DND-41 (cell line): ENCODE data around the gene RASGRF1.

Source experiments
- ATAC-seq: fragments of 200-7000 bp; cut with Tn5 transposase; 3 replicates; pipeline ENCODE4 v1.9.1; 2021; ENCODE audit warnings: low read depth; ENCODE audit not compliant: insufficient read depth
- DNase-seq: peaks from one replicate; pipeline ENCODE4 v3.0.0-alpha.2; 2020
- H2AFZ ChIP-seq: 2 replicates; pipeline ENCODE4 v1.6.0; 2012; ENCODE audit warnings: low read depth, low read length
- H3K27ac ChIP-seq: 2 replicates; pipeline ENCODE4 v1.5.1; 2012; ENCODE audit warnings: low read length, inconsistent platforms
- H3K27me3 ChIP-seq: fragments of 200-600 bp; sonication (generic); 2 replicates; pipeline ENCODE4 v1.6.0; 2012; ENCODE audit warnings: low read length, mild to moderate bottlenecking, inconsistent platforms; ENCODE audit not compliant: insufficient read depth, poor library complexity
- H3K36me3 ChIP-seq: 2 replicates; pipeline ENCODE4 v1.5.1; 2012; ENCODE audit warnings: low read length, inconsistent platforms; ENCODE audit not compliant: insufficient read depth
- H3K4me1 ChIP-seq: 2 replicates; pipeline ENCODE4 v1.5.1; 2012; ENCODE audit warnings: mild to moderate bottlenecking, low read length; ENCODE audit not compliant: insufficient read depth
- H3K4me2 ChIP-seq: 2 replicates; pipeline ENCODE4 v1.6.0; 2012; ENCODE audit warnings: mild to moderate bottlenecking, moderate library complexity, low read length, inconsistent platforms; ENCODE audit not compliant: insufficient read depth
- H3K4me3 ChIP-seq, 2 experiments: fragments of 200-600 bp in 1 of 2; shearing (Covaris generic) in 1 of 2; 2 replicates each; pipeline ENCODE4 v1.5.1; 2012 to 2016; ENCODE audit warnings: inconsistent platforms in 2 of 2, low read length in 2 of 2, mild to moderate bottlenecking in 2 of 2, low read depth in 1 of 2, moderate library complexity in 1 of 2
- H3K79me2 ChIP-seq: 2 replicates; pipeline ENCODE4 v1.6.0; 2012; ENCODE audit warnings: low read length, inconsistent platforms; ENCODE audit not compliant: insufficient read depth
- H3K9ac ChIP-seq: 2 replicates; pipeline ENCODE4 v1.6.0; 2012; ENCODE audit warnings: low read depth, mild to moderate bottlenecking, inconsistent platforms, low read length, moderate library complexity
- H3K9me3 ChIP-seq: 2 replicates; pipeline ENCODE4 v1.5.1; 2012; ENCODE audit warnings: low read length, moderate library complexity, mild to moderate bottlenecking, inconsistent platforms; ENCODE audit not compliant: insufficient read depth, severe bottlenecking
- H4K20me1 ChIP-seq: 2 replicates; pipeline ENCODE4 v1.6.0; 2012; ENCODE audit warnings: low read length; ENCODE audit not compliant: insufficient read depth
- EZH2 ChIP-seq: IDR thresholded peaks from 3 replicates; pipeline ENCODE4 v1.6.1; 2012; ENCODE audit warnings: borderline replicate concordance, low read depth, mild to moderate bottlenecking, moderate library complexity, low read length, inconsistent platforms; ENCODE audit not compliant: severe bottlenecking
- TF ChIP-seq, protein P1 (sequence below): IDR thresholded peaks from 2 replicates; pipeline ENCODE4 v1.5.1; 2012; ENCODE audit warnings: borderline replicate concordance, low read length, moderate library complexity, mild to moderate bottlenecking; ENCODE audit not compliant: poor library complexity, severe bottlenecking; ENCODE audit errors: extremely low read depth

The RASGRF1 gene

DNA sequence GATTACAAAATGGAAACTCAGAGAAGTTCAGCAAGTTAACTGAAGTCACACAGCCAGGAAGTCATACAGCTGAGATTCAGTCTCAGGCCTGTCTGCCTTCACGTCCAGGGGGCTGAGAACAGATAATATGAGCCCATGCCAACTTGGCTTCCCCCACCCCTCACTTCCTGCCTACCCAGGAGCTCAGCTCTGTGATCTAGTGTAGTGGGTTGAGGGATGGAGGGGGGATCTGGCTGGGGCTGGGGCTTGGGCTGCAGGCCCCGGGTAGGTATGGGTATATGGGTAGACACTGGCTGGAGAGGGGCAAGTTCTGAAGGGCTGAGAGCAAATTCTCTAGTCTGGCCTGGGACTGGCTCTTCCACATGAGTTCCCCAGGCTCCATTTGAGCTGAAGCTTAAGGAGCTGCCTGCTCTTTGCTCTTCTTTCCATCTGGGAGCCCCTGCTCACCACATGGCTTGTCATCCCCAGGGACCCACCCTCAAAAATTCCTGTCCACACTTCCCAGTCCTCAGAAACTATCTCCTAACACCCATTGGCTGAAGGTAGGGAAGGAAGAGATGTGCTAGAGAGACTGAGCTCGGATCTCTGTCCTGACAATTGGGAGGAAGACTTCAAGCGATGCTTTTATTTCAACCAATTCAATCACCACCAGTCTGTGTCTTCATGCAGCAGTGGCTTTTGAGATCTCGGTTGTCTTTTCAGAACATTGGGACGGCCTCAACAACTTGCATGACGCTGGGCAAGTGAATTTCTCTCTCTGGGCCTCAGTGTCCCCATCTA is 2.0 kb downstream of the RASGRF1 start:
- no peak overlapping the region for H3K4me3 ChIP-seq
- no peak for TF ChIP-seq EZH2
- TF ChIP-seq, protein P1, sequence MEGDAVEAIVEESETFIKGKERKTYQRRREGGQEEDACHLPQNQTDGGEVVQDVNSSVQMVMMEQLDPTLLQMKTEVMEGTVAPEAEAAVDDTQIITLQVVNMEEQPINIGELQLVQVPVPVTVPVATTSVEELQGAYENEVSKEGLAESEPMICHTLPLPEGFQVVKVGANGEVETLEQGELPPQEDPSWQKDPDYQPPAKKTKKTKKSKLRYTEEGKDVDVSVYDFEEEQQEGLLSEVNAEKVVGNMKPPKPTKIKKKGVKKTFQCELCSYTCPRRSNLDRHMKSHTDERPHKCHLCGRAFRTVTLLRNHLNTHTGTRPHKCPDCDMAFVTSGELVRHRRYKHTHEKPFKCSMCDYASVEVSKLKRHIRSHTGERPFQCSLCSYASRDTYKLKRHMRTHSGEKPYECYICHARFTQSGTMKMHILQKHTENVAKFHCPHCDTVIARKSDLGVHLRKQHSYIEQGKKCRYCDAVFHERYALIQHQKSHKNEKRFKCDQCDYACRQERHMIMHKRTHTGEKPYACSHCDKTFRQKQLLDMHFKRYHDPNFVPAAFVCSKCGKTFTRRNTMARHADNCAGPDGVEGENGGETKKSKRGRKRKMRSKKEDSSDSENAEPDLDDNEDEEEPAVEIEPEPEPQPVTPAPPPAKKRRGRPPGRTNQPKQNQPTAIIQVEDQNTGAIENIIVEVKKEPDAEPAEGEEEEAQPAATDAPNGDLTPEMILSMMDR: no peak
- no peak overlapping the region for H3K4me2 ChIP-seq
- H4K20me1 ChIP-seq: no peaks in the 10 kb centered on the region
- peaks cover 17% of the 10 kb centered on the region for H3K27me3 ChIP-seq
- H3K27ac ChIP-seq: no peak overlapping the region
- H3K4me1 ChIP-seq: no peaks in the 10 kb centered on the region
- no peaks in the 10 kb centered on the region for H3K36me3 ChIP-seq
- H3K9ac ChIP-seq: no peak overlapping the region
- ATAC-seq (no peak), DNase-seq (peak; percentile 7)
- no peak overlapping the region for H2AFZ ChIP-seq
- H3K79me2 ChIP-seq: no peaks in the 10 kb centered on the region
- H3K9me3 ChIP-seq: no peaks in the 10 kb centered on the region

- H3K4me2 ChIP-seq: no peak overlapping the region
- H4K20me1 ChIP-seq: no peaks in the 10 kb centered on the region
- H3K9me3 ChIP-seq: no peaks in the 10 kb centered on the region
- H3K36me3 ChIP-seq: no peaks in the 10 kb centered on the region
- no peak for TF ChIP-seq EZH2
- TF ChIP-seq, protein P1: no peak
- no peak overlapping the region for H3K9ac ChIP-seq
- no peak for DNase-seq
- no peaks in the 10 kb centered on the region for H3K79me2 ChIP-seq
- H3K4me3 ChIP-seq: no peak overlapping the region
- no peak for ATAC-seq
- peaks cover 17% of the 10 kb centered on the region for H3K27me3 ChIP-seq
- H2AFZ ChIP-seq: no peak overlapping the region
- H3K4me1 ChIP-seq: no peaks in the 10 kb centered on the region
- no peak overlapping the region for H3K27ac ChIP-seq
Measured at GRCh38 chr15:79086814-79087213, 3.8 kb downstream of the RASGRF1 start.

DNA sequence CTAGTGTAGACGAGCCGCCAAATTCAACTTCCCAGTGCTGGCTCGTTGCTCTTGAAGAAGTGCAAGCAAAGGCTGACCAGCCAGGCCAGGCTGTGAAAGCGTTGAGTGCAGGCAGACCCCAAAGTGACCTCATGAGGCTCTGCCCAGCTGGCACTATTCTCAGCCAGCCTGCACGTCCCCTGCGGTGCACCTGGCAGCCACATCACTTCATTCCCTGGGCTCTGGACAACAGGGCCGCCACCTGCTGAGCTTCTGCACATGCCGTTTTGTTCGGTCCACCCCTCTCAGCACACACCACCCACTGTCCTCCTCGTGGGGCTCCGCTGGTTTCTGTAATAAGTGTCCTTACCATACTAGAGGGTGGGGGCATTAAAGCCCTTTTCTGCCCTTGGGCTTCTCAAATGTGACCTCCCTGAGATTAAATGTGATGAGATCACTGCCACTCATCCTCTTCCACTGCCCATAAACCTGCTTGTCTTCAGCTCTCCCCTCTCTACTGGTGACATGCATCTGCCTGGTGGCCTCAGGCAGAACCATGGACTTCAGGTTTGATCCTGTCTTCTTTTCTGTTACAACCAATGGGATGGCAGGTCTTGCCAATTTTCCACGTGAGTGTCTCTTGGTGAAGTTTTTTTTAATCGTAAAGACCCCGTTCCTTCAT is 6.1 kb downstream of the RASGRF1 start:
- Histone ChIP-seq H3K9me3 (no peaks in the 10 kb centered on the region), H2AFZ (no peak overlapping the region), H3K36me3 (no peaks in the 10 kb centered on the region), H3K4me3 (no peak overlapping the region), H3K79me2 (no peaks in the 10 kb centered on the region), H4K20me1 (no peaks in the 10 kb centered on the region), H3K4me1 (no peaks in the 10 kb centered on the region), H3K4me2 (no peak overlapping the region), H3K27me3 (peaks cover 17% of the 10 kb centered on the region), H3K9ac (no peak overlapping the region), H3K27ac (no peak overlapping the region)
- TF ChIP-seq EZH2: no peak
- TF ChIP-seq, protein P1: no peak
- DNase-seq: no peak
- ATAC-seq: no peak
